ENCODE results near the gene SHOC2. TPM values are rescaled to one million over a fixed set of nuclear protein-coding genes. Genes with fewer than 3 reads are reported as not detected.

Gene SHOC2
- total RNA-seq, 4 donors from 2014 or later: 57.3 to 125 (median 73.4) TPM

DNA sequence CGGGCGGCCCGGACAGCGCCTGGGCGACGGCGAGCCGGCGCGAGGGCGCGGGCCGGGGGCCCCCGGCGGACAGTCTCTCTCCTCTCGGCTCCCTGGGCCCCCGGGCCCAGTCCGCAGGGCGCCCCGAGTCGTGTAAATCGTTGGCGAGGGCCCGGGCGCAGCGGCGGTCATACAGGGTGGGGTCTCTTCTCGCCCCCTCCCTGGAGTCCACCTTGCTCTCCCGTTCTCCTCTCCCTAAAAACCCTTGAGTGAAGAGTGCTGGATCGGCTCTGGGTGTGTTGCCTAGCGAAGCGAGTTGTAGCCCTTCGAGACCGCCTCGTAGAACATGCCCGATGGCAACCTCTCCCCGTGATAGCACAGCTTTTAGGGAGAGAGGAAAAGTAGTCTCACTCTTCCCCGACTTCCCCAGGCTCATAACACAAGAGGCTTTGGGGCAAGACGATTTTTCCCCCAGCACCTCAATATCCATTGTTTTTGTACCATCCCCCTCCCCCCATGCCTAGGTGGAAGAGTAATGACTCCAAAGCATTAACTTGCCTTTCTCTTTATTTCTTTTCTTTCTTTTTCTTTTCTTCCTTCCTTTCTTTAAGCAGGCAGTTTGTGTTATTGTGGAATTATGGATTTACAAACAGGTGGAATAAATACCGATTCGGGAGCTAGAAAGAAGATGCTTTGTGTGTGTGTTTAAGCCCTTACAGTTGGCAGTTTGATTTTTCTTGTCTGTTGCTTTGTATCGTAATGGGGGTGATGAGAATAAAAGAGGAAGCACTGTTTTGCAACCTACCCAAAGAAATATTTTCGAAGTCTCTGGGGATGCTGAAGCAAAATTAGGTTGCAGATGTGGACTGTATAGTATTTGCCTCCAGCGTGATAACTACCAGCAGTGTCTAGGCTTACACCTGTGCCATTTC lies 822 bp downstream of the SHOC2 start:
- no peaks in the 10 kb centered on the region for H3K27me3 ChIP-seq
- in situ Hi-C loops (cut with MboI; ENCODE audit: low pct_ligation_motif_present in 1 of 4, low pct_unique_long_range_greater_than_20kb in 1 of 4, low sequenced_read_pairs in 3 of 4): loop anchor here in 2 of 4 donors (25.0 kb wide), 2 partner anchors 308 to 333 kb away; no protein-coding TSS in a partner anchor
- WGBS, 2 donors (ENCODE audit: low coverage in 1 of 2): 0% methylated on average over 2 to 18 of the region's 44 CpGs

DNA sequence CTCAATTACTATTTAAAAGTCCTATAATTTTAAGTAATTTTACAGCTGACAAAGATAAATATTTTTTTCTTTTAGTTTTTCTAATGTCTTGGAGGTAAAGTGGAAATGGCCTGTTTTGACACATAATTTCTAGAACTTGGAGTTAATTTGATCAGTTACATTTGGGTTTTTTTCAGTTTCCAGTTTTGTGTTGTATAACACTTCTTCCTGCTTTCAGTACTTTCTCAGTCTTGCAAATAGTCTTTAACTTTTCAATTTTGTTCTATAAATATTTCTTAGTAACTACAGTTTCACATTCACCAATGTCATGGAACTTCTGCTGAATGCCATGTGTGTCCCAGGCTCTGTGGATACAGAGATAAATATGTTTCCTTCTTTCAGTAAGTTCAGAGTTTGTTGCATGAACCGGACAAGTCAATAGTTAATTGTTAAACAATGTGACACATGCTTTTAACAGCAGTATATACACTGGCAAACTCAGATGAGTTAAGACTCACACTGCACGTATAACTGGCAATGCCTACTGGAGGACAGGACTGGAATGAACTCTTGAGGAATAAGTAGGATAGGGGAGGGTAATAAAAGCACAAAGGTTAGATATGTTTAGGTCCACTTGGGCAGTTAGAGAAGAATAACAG lies 4.6 kb downstream of the SHOC2 start:
- Histone ChIP-seq H3K9me3 (no peaks in the 10 kb centered on the region), H3K4me3 (no peak overlapping the region), H3K27me3 (no peaks in the 10 kb centered on the region), H3K4me1 (peaks cover 10 to 54% (median 25%) of the 10 kb centered on the region in 4 donors), H3K27ac (peak overlapping the region in 2 of 4 donors; percentile 24 to 30), H3K36me3 (no peaks in the 10 kb centered on the region)
- intact Hi-C loops (cut with DNase I; ENCODE audit: low total_unique reads) (no loop called here), in situ Hi-C loops (cut with MboI; ENCODE audit: low pct_ligation_motif_present in 1 of 4, low pct_unique_long_range_greater_than_20kb in 1 of 4, low sequenced_read_pairs in 3 of 4) (loop anchor here in 2 of 4 donors (25.0 kb wide), 2 partner anchors 312 to 337 kb away; no protein-coding TSS in a partner anchor)
- 11 to 20% methylated on average over 2 of the region's 2 CpGs for WGBS, 2 donors (ENCODE audit: low coverage in 1 of 2)
- DNase-seq: no peak
- TF ChIP-seq POLR2AphosphoS5 (IDR thresholded peaks at IDR 0.05) (no peak), POLR2A (IDR thresholded peaks at IDR 0.05) (no peak), EP300 (IDR thresholded peaks at IDR 0.05; ENCODE audit: low read depth) (no peak)
- TF ChIP-seq, protein P1, sequence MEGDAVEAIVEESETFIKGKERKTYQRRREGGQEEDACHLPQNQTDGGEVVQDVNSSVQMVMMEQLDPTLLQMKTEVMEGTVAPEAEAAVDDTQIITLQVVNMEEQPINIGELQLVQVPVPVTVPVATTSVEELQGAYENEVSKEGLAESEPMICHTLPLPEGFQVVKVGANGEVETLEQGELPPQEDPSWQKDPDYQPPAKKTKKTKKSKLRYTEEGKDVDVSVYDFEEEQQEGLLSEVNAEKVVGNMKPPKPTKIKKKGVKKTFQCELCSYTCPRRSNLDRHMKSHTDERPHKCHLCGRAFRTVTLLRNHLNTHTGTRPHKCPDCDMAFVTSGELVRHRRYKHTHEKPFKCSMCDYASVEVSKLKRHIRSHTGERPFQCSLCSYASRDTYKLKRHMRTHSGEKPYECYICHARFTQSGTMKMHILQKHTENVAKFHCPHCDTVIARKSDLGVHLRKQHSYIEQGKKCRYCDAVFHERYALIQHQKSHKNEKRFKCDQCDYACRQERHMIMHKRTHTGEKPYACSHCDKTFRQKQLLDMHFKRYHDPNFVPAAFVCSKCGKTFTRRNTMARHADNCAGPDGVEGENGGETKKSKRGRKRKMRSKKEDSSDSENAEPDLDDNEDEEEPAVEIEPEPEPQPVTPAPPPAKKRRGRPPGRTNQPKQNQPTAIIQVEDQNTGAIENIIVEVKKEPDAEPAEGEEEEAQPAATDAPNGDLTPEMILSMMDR (IDR thresholded peaks at IDR 0.05): no peak

More for the DNA sequence above, 822 bp downstream of the SHOC2 start:
- Histone ChIP-seq H3K36me3 (no peaks in the 10 kb centered on the region), H3K27ac (peak overlapping the region; percentile 98 to 100 (median 98)), H3K9me3 (no peaks in the 10 kb centered on the region), H3K4me1 (peaks cover 16 to 54% (median 30%) of the 10 kb centered on the region in 4 donors), H3K4me3 (peak overlapping the region; percentile 75 to 92 (median 86))
- intact Hi-C loops (cut with DNase I; ENCODE audit: low total_unique reads): no loop called here
- peak; percentile 34 for DNase-seq
- TF ChIP-seq POLR2A (IDR thresholded peaks at IDR 0.05) (no peak), EP300 (IDR thresholded peaks at IDR 0.05; ENCODE audit: low read depth) (no peak), POLR2AphosphoS5 (IDR thresholded peaks at IDR 0.05) (peak in 1 of 3 donors; percentile 11)
- TF ChIP-seq, protein P1 (IDR thresholded peaks at IDR 0.05): no peak

DNA sequence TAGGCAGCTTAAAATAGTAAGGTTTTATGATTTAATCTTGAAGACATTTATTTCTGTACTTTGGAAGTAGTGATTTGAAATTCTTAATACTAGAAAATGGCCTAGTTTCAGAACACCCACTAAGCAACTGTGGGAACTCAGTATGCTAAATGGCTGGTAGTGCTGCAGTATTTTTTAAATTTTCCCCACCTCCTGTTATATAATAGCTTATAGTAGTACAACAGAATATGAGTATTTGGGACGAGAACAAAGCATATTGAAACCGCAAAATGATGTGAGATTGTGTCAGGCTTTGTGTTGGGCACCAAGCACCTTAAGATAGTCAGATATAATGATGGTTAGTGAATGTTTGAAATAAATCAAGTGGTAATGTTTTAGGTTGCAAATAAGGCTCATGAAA lies 8.1 kb downstream of the SHOC2 start:
- no peak for TF ChIP-seq EP300 (IDR thresholded peaks at IDR 0.05; ENCODE audit: low read depth)
- TF ChIP-seq, protein P1 (IDR thresholded peaks at IDR 0.05): no peak
- TF ChIP-seq POLR2AphosphoS5 (IDR thresholded peaks at IDR 0.05): no peak
- TF ChIP-seq POLR2A (IDR thresholded peaks at IDR 0.05): no peak
- Histone ChIP-seq H3K4me1 (peaks cover 8 to 53% (median 28%) of the 10 kb centered on the region in 4 donors), H3K4me3 (no peak overlapping the region), H3K27ac (no peak overlapping the region), H3K36me3 (no peaks in the 10 kb centered on the region), H3K27me3 (no peaks in the 10 kb centered on the region), H3K9me3 (no peaks in the 10 kb centered on the region)
- intact Hi-C loops (cut with DNase I; ENCODE audit: low total_unique reads): no loop called here
- 81 to 95% methylated on average over 2 of the region's 2 CpGs for WGBS, 2 donors (ENCODE audit: low coverage in 1 of 2)
- in situ Hi-C loops (cut with MboI; ENCODE audit: low pct_ligation_motif_present in 1 of 4, low pct_unique_long_range_greater_than_20kb in 1 of 4, low sequenced_read_pairs in 3 of 4): no loop called here
- DNase-seq: no peak

DNA sequence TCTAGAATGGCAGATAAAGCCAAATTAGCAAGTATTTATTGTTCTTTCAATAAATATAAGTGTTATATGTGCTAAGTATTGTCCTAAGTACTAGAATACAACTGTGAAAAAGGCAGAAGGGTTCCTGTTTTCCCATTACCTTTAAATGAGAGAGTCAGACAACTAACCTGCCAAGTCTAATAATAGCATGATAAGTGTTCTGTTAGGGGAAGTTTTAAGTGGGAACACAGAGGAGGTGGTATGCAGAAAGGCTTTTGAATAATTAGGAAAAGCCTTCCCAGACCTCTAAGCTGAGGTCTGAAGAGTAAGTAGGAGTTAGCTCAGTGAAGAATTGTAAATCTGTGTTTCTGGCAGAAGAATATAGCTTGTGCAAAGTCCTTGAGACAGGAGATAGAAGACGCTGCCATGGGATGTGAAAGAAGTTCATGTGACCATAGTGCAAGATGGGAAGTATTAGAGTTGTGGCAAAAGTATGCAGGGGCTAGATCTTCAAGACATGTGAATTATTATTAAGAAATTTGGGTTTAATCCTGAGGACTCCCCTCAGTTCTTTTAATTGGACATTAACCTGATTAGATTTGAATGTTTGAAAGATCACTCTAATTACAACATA lies 12.5 kb downstream of the SHOC2 start:
- TF ChIP-seq, protein P1 (IDR thresholded peaks at IDR 0.05): no peak
- no peak for TF ChIP-seq POLR2A (IDR thresholded peaks at IDR 0.05)
- no peak for TF ChIP-seq EP300 (IDR thresholded peaks at IDR 0.05; ENCODE audit: low read depth)
- TF ChIP-seq POLR2AphosphoS5 (IDR thresholded peaks at IDR 0.05): no peak
- in situ Hi-C loops (cut with MboI; ENCODE audit: low pct_ligation_motif_present in 1 of 4, low pct_unique_long_range_greater_than_20kb in 1 of 4, low sequenced_read_pairs in 3 of 4) (no loop called here), intact Hi-C loops (cut with DNase I; ENCODE audit: low total_unique reads) (no loop called here)
- no peaks in the 10 kb centered on the region for H3K9me3 ChIP-seq
- no peak overlapping the region for H3K4me3 ChIP-seq
- no peaks in the 10 kb centered on the region for H3K36me3 ChIP-seq
- 54 to 76% methylated on average over 1 of the region's 1 CpG for WGBS, 2 donors (ENCODE audit: low coverage in 1 of 2)
- no peak overlapping the region for H3K27ac ChIP-seq
- H3K4me1 ChIP-seq: peaks cover 0 to 29% (median 18%) of the 10 kb centered on the region in 4 donors
- H3K27me3 ChIP-seq: no peaks in the 10 kb centered on the region
- no peak for DNase-seq

Data from transverse colon (tissue), 4 donors.